HepG2 (cell line): ENCODE data around the gene DTNA. TPM values are rescaled to one million over a fixed set of nuclear protein-coding genes. Genes with fewer than 3 reads are reported as not detected.

ENCODE experiments used
- ATAC-seq: fragments of 200-7000 bp; cut with Tn5 transposase; 3 replicates; pipeline ENCODE4 v1.9.1; 2020; ENCODE audit warnings: mild to moderate bottlenecking, moderate library complexity
- BruUV-seq: library from RNA; stranded (reverse); fragments of 400-500 nt; replicated peaks from 2 replicates; lab custom pipeline; 2021; lab: Mats Ljungman, UMichigan
- CTCF ChIA-PET: fragments of 300-600 bp; formaldehyde crosslinking; extraction: SDS; loops from one replicate; lab custom pipeline; 2021; ENCODE audit warnings: low total read pairs, inconsistent platforms, low intra/inter-chr PET ratio; lab: Yijun Ruan, JAX
- POLR2A ChIA-PET: fragments of 350-600 bp; sonication (Branson Sonifier 250); formaldehyde crosslinking; loops from one replicate; lab custom pipeline; 2020; ENCODE audit warnings: antibody characterized with exemption, inconsistent platforms; lab: Yijun Ruan, JAX
- DNase-seq: peaks from one replicate; pipeline ENCODE4 v3.0.0-alpha.2; 2015; ENCODE audit warnings: low spot score
- FAIRE-seq: peaks from 3 replicates; lab custom pipeline; 2011; peaks lifted over from hg19 to GRCh38; lab: Jason Lieb, UNC
- H2AFZ ChIP-seq: one replicate; pipeline ENCODE4 v1.6.1; 2011; ENCODE audit warnings: low read length, inconsistent platforms
- H3K27ac ChIP-seq: fragments of 300-600 bp; 3 replicates; pipeline ENCODE4 v1.8.0; 2011; ENCODE audit warnings: mixed run types, mild to moderate bottlenecking, mixed read lengths, low read length, inconsistent platforms; ENCODE audit not compliant: insufficient read depth; ENCODE audit errors: extremely low read length
- H3K27me3 ChIP-seq, 2 experiments: fragments of 200-600 bp in 1 of 2; 2 replicates in 1 of 2; 3 replicates in 1 of 2; pipeline versions ENCODE4 v1.6.0 to v1.8.0; 2011; ENCODE audit warnings: low read length in 2 of 2, mild to moderate bottlenecking in 2 of 2, moderate library complexity in 2 of 2, inconsistent platforms in 1 of 2; ENCODE audit not compliant: insufficient read depth in 2 of 2, control insufficient read depth in 1 of 2
- H3K36me3 ChIP-seq, 2 experiments: fragments of 200-600 bp in 1 of 2; replicated peaks in 1 of 2; 2 replicates in 1 of 2; 3 replicates in 1 of 2; pipeline versions ENCODE4 v1.5.1 to v1.8.0; 2011; ENCODE audit warnings: low read length in 2 of 2, inconsistent platforms in 1 of 2; ENCODE audit not compliant: insufficient read depth in 2 of 2, control insufficient read depth in 1 of 2
- H3K4me1 ChIP-seq: 2 replicates; pipeline ENCODE4 v1.5.1; 2012; ENCODE audit warnings: low read length, inconsistent platforms; ENCODE audit not compliant: insufficient read depth
- H3K4me2 ChIP-seq: 2 replicates; pipeline ENCODE4 v1.6.0; 2011; ENCODE audit warnings: low read depth, low read length, inconsistent platforms
- H3K4me3 ChIP-seq, 3 experiments: fragments of 200-600 bp in 1 of 3; sonication (generic), shearing (Covaris generic) in 1 of 3; replicated peaks in 1 of 3; 2 replicates each; pipeline ENCODE4 v1.5.1; 2011 to 2016; ENCODE audit warnings: low read length in 3 of 3, inconsistent platforms in 2 of 3, low read depth in 2 of 3, mild to moderate bottlenecking in 2 of 3, control low read depth in 1 of 3, mixed read lengths in 1 of 3; ENCODE audit not compliant: insufficient read depth in 1 of 3
- H3K79me2 ChIP-seq: one replicate; pipeline ENCODE4 v1.6.1; 2011; ENCODE audit warnings: low read length, inconsistent platforms; ENCODE audit not compliant: insufficient read depth
- H3K9ac ChIP-seq: 2 replicates; pipeline ENCODE4 v1.6.0; 2011; ENCODE audit warnings: mild to moderate bottlenecking, low read depth, low read length, inconsistent platforms; ENCODE audit not compliant: insufficient read depth
- H3K9me3 ChIP-seq: 2 replicates; pipeline ENCODE4 v1.5.1; 2012; ENCODE audit warnings: mild to moderate bottlenecking, low read length
- H4K20me1 ChIP-seq: 2 replicates; pipeline ENCODE4 v1.6.0; 2011; ENCODE audit warnings: inconsistent platforms, mild to moderate bottlenecking, low read length, moderate library complexity; ENCODE audit not compliant: insufficient read depth
- CBFB ChIP-seq: sonication (generic); formaldehyde crosslinking; IDR thresholded peaks from 2 replicates; pipeline ENCODE4 v1.4.0; 2020; ENCODE audit warnings: missing genetic modification reagents
- FOXJ3 ChIP-seq: sonication (generic); formaldehyde crosslinking; IDR thresholded peaks from 2 replicates; pipeline ENCODE4 v1.4.0; 2020; ENCODE audit warnings: missing genetic modification reagents, mild to moderate bottlenecking, borderline replicate concordance
- IKZF4 ChIP-seq: sonication (generic); formaldehyde crosslinking; IDR thresholded peaks from 2 replicates; pipeline ENCODE4 v1.5.1; 2020; ENCODE audit warnings: borderline replicate concordance, mild to moderate bottlenecking, low read depth, missing genetic modification reagents; ENCODE audit errors: not compliant biosample characterization
- TSC22D2 ChIP-seq: sonication (generic); formaldehyde crosslinking; IDR thresholded peaks from 2 replicates; pipeline ENCODE4 v1.5.1; 2020; ENCODE audit warnings: missing genetic modification reagents, mild to moderate bottlenecking, borderline replicate concordance
- ZBTB21 ChIP-seq: sonication (generic); formaldehyde crosslinking; IDR thresholded peaks from 2 replicates; pipeline ENCODE4 v1.4.0; 2020; ENCODE audit warnings: missing genetic modification reagents
- ZNF563 ChIP-seq: sonication (generic); formaldehyde crosslinking; IDR thresholded peaks from 2 replicates; pipeline ENCODE4 v1.8.0; 2022; ENCODE audit warnings: mild to moderate bottlenecking, moderate library complexity, missing genetic modification reagents
- WGBS: methylation state at CpG from one replicate; pipeline ENCODE4 v1.1.6; 2017; ENCODE audit warnings: low lambda C conversion rate; 5-methylcytosine and 5-hydroxymethylcytosine counted together
- in situ Hi-C: cut with HindIII; loops from 2 replicates; pipeline ENCODE4 v1.10.0; 2017; ENCODE audit warnings: low pct_unique_long_range_greater_than_20kb; ENCODE audit not compliant: extremely low pct_ligation_motif_present
- intact Hi-C: fragments of 100-400 bp; cut with micrococcal nuclease; formaldehyde crosslinking; loops from one replicate; pipeline ENCODE4 v1.10.0; 2022; ENCODE audit not compliant: unreplicated experiment
- polyA plus RNA-seq, 8 experiments: library from polyadenylated mRNA; depleted of rRNA in 3 of 8; stranded (reverse) in 7 of 8; unstranded in 1 of 8; fragments of >200 nt; fragmentation: Illumina TruSeq in 4 of 8; extraction: Trizol in 4 of 8; gene quantifications; 2 replicates each; pipeline versions ENCODE4 v1.2.1 to v1.2.3, GENCODE V29; 2011 to 2016; ENCODE audit warnings: low read depth in 4 of 8, missing spikeins in 1 of 8, mixed read lengths in 1 of 8; ENCODE audit not compliant: insufficient read depth in 1 of 8
- total RNA-seq, 5 experiments: library from RNA; depleted of rRNA; stranded (reverse); fragments of >200 nt; fragmentation: Illumina TruSeq; extraction: Trizol; gene quantifications; 2 replicates each; pipeline ENCODE4 v1.2.3, GENCODE V29; 2016; ENCODE audit warnings: low read depth in 1 of 5
- TF ChIP-seq, protein P1 (sequence below): sonication (generic); formaldehyde crosslinking; IDR thresholded peaks from 2 replicates; pipeline ENCODE4 v1.4.0; 2020; ENCODE audit warnings: missing genetic modification reagents, borderline replicate concordance
- TF ChIP-seq, protein P2 (sequence below): sonication (generic); formaldehyde crosslinking; IDR thresholded peaks from 2 replicates; pipeline ENCODE4 v1.9.0; 2022; ENCODE audit warnings: missing genetic modification reagents, mild to moderate bottlenecking, borderline replicate concordance

DTNA gene
- total and polyA plus RNA-seq, 2 of the 13 experiments (the other 11 are each of a cell fraction or from before 2014, with no cell fraction given): 8.5 to 29.0 TPM

DNA sequence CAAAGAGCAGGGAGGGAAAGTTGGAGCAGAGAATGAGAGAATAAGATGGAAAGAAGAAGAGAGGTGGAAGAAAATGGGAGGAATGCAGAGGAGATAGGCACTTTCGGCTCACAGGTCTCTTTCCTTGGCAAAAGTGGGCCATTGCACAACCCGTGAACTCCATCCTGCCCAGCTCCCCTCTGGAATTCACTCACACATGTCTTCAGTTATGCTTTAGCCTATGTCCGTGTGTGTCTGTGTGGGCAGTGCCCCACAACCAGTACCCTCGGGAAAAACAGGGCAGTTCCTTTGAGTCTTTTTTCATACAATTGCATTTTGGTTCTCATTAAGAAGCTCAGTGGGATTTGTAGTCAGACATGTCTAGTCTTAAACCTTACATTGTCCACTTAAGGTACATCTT is 34.5 kb downstream of the DTNA start (continued):
- TF ChIP-seq, protein P1, sequence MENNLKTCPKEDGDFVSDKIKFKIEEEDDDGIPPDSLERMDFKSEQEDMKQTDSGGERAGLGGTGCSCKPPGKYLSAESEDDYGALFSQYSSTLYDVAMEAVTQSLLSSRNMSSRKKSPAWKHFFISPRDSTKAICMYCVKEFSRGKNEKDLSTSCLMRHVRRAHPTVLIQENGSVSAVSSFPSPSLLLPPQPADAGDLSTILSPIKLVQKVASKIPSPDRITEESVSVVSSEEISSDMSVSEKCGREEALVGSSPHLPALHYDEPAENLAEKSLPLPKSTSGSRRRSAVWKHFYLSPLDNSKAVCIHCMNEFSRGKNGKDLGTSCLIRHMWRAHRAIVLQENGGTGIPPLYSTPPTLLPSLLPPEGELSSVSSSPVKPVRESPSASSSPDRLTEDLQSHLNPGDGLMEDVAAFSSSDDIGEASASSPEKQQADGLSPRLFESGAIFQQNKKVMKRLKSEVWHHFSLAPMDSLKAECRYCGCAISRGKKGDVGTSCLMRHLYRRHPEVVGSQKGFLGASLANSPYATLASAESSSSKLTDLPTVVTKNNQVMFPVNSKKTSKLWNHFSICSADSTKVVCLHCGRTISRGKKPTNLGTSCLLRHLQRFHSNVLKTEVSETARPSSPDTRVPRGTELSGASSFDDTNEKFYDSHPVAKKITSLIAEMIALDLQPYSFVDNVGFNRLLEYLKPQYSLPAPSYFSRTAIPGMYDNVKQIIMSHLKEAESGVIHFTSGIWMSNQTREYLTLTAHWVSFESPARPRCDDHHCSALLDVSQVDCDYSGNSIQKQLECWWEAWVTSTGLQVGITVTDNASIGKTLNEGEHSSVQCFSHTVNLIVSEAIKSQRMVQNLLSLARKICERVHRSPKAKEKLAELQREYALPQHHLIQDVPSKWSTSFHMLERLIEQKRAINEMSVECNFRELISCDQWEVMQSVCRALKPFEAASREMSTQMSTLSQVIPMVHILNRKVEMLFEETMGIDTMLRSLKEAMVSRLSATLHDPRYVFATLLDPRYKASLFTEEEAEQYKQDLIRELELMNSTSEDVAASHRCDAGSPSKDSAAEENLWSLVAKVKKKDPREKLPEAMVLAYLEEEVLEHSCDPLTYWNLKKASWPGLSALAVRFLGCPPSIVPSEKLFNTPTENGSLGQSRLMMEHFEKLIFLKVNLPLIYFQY (CRISPR knock-in tag): no peak
- TF ChIP-seq TSC22D2 (CRISPR knock-in tag): no peak

DNA sequence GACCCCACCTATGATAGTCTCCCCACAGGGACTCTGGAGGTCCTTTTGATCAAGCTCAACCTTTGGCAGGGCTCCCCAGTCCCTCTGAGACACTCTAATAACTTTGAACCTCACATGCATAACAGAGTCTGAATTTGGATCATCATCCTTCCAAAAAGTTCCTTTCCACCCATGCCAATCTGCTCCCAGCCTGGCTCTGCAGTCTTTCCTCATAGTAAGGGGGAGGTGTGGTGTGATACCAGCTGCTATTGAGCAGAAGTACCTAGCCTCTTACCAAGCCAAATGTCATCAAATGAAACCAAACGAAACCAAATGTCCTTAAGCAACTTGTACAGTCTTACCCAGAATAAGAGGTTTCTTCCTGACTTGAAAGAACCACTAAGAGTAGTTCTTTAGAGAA is 36.5 kb downstream of the DTNA start:
- Histone ChIP-seq H3K9ac (no peak overlapping the region), H3K4me2 (no peak overlapping the region), H3K36me3 (no peaks in the 10 kb centered on the region), H3K4me3 (no peak overlapping the region), H3K27ac (no peak overlapping the region), H3K9me3 (no peaks in the 10 kb centered on the region), H3K79me2 (no peaks in the 10 kb centered on the region), H2AFZ (no peak overlapping the region), H3K27me3 (no peaks in the 10 kb centered on the region), H3K4me1 (no peaks in the 10 kb centered on the region), H4K20me1 (no peaks in the 10 kb centered on the region)
- ChIA-PET POLR2A (no interaction called here), CTCF (no interaction called here)
- in situ Hi-C loops: no loop called here
- ATAC-seq (no peak), FAIRE-seq (no peak), DNase-seq (no peak)
- intact Hi-C loops: no loop called here
- BruUV-seq: no TSS peak
- 50% methylated on average over 1 of the region's 1 CpG for WGBS
- TF ChIP-seq IKZF4 (CRISPR knock-in tag): no peak
- TF ChIP-seq CBFB (CRISPR knock-in tag): no peak
- TF ChIP-seq, protein P2, sequence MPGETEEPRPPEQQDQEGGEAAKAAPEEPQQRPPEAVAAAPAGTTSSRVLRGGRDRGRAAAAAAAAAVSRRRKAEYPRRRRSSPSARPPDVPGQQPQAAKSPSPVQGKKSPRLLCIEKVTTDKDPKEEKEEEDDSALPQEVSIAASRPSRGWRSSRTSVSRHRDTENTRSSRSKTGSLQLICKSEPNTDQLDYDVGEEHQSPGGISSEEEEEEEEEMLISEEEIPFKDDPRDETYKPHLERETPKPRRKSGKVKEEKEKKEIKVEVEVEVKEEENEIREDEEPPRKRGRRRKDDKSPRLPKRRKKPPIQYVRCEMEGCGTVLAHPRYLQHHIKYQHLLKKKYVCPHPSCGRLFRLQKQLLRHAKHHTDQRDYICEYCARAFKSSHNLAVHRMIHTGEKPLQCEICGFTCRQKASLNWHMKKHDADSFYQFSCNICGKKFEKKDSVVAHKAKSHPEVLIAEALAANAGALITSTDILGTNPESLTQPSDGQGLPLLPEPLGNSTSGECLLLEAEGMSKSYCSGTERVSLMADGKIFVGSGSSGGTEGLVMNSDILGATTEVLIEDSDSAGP: no peak
- no peak for TF ChIP-seq FOXJ3 (CRISPR knock-in tag)
- TF ChIP-seq ZBTB21 (CRISPR knock-in tag): no peak
- TF ChIP-seq ZNF563 (CRISPR knock-in tag): no peak
